ENCODE data around the gene CECR2.

CECR2 gene

DNA sequence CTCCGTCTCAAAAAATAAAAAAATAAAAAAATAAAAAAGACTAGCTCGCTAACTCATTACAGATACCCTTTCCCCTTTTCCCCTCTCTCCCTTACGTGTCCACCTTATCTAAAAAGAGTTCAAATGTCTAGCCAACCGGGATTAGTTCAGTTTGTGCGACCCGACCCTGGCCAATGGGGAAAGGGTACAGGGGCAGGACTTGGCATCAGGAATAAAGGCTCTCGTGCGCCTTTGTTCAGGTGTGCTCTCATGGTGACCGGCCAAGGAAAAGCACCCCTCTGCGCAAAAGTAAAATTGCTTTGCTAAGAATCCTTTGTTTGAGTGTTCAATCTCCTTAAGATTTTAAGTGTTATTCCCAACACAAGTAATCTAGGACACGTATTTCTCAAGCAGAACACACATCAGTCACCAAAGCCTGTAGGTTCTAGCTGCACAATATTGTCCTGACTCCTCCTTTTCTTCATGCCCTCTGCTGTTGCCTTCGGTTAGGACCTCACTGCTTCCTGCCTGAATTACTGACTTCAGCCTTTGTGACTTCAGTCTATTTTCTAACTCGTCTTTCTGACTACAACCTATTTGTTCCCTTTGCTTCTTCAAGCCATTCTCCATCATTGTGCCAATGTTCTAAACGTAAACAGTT, 20.7 kb upstream of the CECR2 start:
- no peak overlapping the region for H3K27ac Mint-ChIP-seq
- no peaks in the 10 kb centered on the region for H3K9me3 Mint-ChIP-seq
- H3K4me3 Mint-ChIP-seq: no peak overlapping the region
- peaks cover 2% of the 10 kb centered on the region for H3K27me3 Mint-ChIP-seq (ENCODE audit: low read depth)
- no peaks in the 10 kb centered on the region for H3K36me3 Mint-ChIP-seq (ENCODE audit: low read depth)
- H3K4me1 Mint-ChIP-seq (ENCODE audit: low read depth): peaks cover 3% of the 10 kb centered on the region
- DNase-seq (ENCODE audit: low spot score): no peak

- peaks cover 2% of the 10 kb centered on the region for H3K27me3 Mint-ChIP-seq (ENCODE audit: low read depth)
- H3K4me3 Mint-ChIP-seq: no peak overlapping the region
- peaks cover 3% of the 10 kb centered on the region for H3K4me1 Mint-ChIP-seq (ENCODE audit: low read depth)
- no peak for DNase-seq (ENCODE audit: low spot score)
- no peaks in the 10 kb centered on the region for H3K36me3 Mint-ChIP-seq (ENCODE audit: low read depth)
- H3K27ac Mint-ChIP-seq: no peak overlapping the region
- no peaks in the 10 kb centered on the region for H3K9me3 Mint-ChIP-seq
These were observed 20.1 kb upstream of the CECR2 start for GRCh38 chr22:17349172-17349571.

DNA sequence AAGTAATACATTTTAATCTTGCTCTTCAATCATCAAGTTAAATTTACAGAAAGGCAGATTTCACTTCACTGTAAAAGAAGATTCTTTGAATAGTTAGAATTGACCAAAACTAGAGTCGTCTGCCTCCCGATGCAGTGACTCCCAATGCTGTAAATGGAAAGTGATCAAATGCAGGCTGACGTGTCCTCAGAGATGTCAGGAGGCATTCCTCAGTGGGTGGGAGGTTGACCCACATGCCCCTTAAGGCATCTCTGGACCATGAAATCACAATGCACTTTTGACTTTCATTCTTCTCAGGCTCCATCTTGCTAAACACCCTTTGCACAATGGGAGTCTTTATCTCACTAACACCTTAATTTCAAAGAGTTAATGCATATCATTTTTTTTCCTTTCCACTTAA, 19.0 kb upstream of the CECR2 start:
- no peaks in the 10 kb centered on the region for H3K36me3 Mint-ChIP-seq (ENCODE audit: low read depth)
- H3K9me3 Mint-ChIP-seq: no peaks in the 10 kb centered on the region
- H3K4me3 Mint-ChIP-seq: no peak overlapping the region
- H3K27me3 Mint-ChIP-seq (ENCODE audit: low read depth): peaks cover 2% of the 10 kb centered on the region
- peaks cover 3% of the 10 kb centered on the region for H3K4me1 Mint-ChIP-seq (ENCODE audit: low read depth)
- no peak for DNase-seq (ENCODE audit: low spot score)
- no peak overlapping the region for H3K27ac Mint-ChIP-seq

GRCh38 chr22:17352798-17353197, 16.5 kb upstream of the CECR2 start:
- peaks cover 2% of the 10 kb centered on the region for H3K27me3 Mint-ChIP-seq (ENCODE audit: low read depth)
- DNase-seq (ENCODE audit: low spot score): no peak
- H3K27ac Mint-ChIP-seq: no peak overlapping the region
- no peaks in the 10 kb centered on the region for H3K36me3 Mint-ChIP-seq (ENCODE audit: low read depth)
- H3K4me1 Mint-ChIP-seq (ENCODE audit: low read depth): peaks cover 3% of the 10 kb centered on the region
- no peak overlapping the region for H3K4me3 Mint-ChIP-seq
- H3K9me3 Mint-ChIP-seq: no peaks in the 10 kb centered on the region

DNA sequence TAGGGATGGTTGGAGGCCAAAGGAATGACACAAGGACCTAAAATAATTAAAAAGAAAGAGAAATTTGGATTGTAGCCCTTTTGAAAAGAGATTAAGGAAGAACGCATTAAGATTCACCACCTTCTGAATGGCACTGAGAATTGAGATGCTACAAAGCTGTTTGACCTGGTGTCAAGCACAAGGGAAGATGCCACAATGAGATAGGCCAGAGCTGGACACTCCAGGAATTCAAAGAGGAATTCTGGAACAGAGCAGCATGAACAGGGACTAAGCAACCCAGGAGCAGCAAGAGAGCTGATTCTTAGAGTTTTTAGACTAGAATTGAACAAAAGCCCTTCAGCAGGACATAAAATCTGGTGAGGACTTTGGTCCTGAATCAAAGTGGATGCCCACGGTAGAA, 11.6 kb upstream of the CECR2 start:
- Mint-ChIP-seq H3K27ac (no peak overlapping the region), H3K4me3 (no peak overlapping the region), H3K9me3 (no peaks in the 10 kb centered on the region), H3K36me3 (ENCODE audit: low read depth) (no peaks in the 10 kb centered on the region), H3K4me1 (ENCODE audit: low read depth) (no peaks in the 10 kb centered on the region), H3K27me3 (ENCODE audit: low read depth) (no peaks in the 10 kb centered on the region)
- DNase-seq (ENCODE audit: low spot score): no peak

DNA sequence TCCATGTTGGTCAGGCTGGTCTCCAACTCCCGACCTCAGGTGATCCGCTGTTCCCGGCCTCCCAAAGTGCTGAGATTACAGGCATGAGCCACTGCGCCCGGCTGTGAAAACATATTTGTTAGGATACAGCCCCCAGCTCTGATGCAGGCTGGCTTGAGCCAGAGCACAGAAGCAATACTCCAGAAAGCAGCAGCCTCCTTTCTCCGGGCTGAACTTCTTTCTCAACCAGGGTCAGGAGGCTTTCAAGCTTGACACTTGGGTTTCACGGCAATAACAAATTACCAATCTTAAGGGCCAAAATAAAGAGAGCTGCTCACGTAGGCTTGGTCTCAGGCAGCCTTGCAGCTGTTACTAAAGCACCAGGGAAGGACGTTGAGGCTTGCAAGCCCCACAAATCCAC, 10.8 kb upstream of the CECR2 start:
- no peak for DNase-seq (ENCODE audit: low spot score)
- Mint-ChIP-seq H3K9me3 (no peaks in the 10 kb centered on the region), H3K4me3 (no peak overlapping the region), H3K36me3 (ENCODE audit: low read depth) (no peaks in the 10 kb centered on the region), H3K27ac (no peak overlapping the region), H3K27me3 (ENCODE audit: low read depth) (no peaks in the 10 kb centered on the region), H3K4me1 (ENCODE audit: low read depth) (no peaks in the 10 kb centered on the region)

DNA sequence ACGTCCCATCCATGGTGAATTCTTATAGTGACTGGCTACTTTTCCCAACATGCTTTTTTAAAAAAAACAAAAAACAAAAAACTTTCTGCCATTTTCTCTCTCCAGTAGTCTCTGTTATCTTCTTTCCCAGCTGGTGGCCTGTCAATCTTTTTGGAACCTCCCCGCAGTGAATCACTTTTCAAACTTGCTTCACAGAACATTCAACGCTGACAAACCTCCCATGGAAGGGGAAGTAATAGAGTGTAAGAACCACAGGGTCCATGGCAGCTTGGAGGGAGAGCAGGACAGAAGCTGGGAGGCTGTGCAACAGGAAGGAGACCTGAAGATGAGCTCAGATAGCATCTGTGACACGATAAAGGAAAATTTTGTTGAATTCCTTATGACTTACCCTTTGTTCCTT, 9.8 kb upstream of the CECR2 start:
- H3K4me1 Mint-ChIP-seq (ENCODE audit: low read depth): no peaks in the 10 kb centered on the region
- no peaks in the 10 kb centered on the region for H3K9me3 Mint-ChIP-seq
- no peak for DNase-seq (ENCODE audit: low spot score)
- no peak overlapping the region for H3K27ac Mint-ChIP-seq
- H3K4me3 Mint-ChIP-seq: no peak overlapping the region
- H3K36me3 Mint-ChIP-seq (ENCODE audit: low read depth): no peaks in the 10 kb centered on the region
- no peaks in the 10 kb centered on the region for H3K27me3 Mint-ChIP-seq (ENCODE audit: low read depth)

- H3K27ac Mint-ChIP-seq: no peak overlapping the region
- H3K27me3 Mint-ChIP-seq (ENCODE audit: low read depth): peaks cover 39% of the 10 kb centered on the region
- DNase-seq (ENCODE audit: low spot score): no peak
- H3K4me1 Mint-ChIP-seq (ENCODE audit: low read depth): peaks cover 14% of the 10 kb centered on the region
- H3K4me3 Mint-ChIP-seq: no peak overlapping the region
- H3K9me3 Mint-ChIP-seq: no peaks in the 10 kb centered on the region
- H3K36me3 Mint-ChIP-seq (ENCODE audit: low read depth): no peaks in the 10 kb centered on the region
These were observed 2.9 kb upstream of the CECR2 start for GRCh38 chr22:17366329-17366728.

DNA sequence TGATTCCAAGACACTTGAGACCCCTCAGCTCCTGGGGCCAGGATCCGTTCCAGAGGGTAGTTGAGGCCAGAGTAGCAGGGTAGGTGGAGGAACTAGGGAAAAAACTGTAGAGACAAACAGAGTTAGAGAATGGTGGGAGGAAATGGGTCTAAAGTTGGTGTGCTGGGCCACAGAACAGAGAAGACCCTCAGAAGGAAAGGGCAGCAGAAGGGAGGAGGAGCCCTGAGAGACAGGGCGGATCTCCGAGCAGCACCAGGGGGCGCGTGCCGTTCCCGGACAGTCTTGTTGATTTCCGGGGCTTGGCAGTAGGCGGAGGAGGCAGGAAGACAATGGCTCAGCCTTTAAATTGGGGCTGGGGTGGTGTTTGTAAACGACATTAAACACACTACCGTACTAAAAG, 2.4 kb upstream of the CECR2 start:
- Mint-ChIP-seq H3K4me3 (peak overlapping the region; percentile 41), H3K27me3 (ENCODE audit: low read depth) (peaks cover 44% of the 10 kb centered on the region), H3K4me1 (ENCODE audit: low read depth) (peaks cover 14% of the 10 kb centered on the region), H3K27ac (no peak overlapping the region), H3K36me3 (ENCODE audit: low read depth) (no peaks in the 10 kb centered on the region), H3K9me3 (no peaks in the 10 kb centered on the region)
- DNase-seq (ENCODE audit: low spot score): peak; percentile 17

DNA sequence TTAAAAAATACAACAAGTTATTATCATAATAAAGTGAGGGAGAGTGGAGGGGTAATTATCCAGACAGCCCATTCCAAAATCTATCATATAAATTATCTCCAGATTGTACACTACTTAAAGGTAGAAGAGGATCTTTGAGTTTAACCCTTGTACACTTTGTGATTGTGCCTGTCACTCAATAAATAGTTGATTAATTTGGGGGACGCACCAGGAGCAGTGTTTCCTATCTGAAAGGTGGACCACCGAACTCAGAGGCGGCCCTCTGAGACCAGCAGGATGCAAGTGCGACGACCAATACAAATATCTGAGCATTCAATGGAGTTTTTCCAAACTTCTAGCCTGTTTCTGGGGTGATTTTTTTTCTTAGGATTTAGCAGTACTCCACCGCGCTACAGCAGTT, 1.1 kb upstream of the CECR2 start:
- Mint-ChIP-seq H3K9me3 (no peaks in the 10 kb centered on the region), H3K4me1 (ENCODE audit: low read depth) (peaks cover 14% of the 10 kb centered on the region), H3K4me3 (peak overlapping the region; percentile 74), H3K36me3 (ENCODE audit: low read depth) (no peaks in the 10 kb centered on the region), H3K27ac (peak overlapping the region; percentile 15), H3K27me3 (ENCODE audit: low read depth) (peaks cover 48% of the 10 kb centered on the region)
- no peak for DNase-seq (ENCODE audit: low spot score)

DNA sequence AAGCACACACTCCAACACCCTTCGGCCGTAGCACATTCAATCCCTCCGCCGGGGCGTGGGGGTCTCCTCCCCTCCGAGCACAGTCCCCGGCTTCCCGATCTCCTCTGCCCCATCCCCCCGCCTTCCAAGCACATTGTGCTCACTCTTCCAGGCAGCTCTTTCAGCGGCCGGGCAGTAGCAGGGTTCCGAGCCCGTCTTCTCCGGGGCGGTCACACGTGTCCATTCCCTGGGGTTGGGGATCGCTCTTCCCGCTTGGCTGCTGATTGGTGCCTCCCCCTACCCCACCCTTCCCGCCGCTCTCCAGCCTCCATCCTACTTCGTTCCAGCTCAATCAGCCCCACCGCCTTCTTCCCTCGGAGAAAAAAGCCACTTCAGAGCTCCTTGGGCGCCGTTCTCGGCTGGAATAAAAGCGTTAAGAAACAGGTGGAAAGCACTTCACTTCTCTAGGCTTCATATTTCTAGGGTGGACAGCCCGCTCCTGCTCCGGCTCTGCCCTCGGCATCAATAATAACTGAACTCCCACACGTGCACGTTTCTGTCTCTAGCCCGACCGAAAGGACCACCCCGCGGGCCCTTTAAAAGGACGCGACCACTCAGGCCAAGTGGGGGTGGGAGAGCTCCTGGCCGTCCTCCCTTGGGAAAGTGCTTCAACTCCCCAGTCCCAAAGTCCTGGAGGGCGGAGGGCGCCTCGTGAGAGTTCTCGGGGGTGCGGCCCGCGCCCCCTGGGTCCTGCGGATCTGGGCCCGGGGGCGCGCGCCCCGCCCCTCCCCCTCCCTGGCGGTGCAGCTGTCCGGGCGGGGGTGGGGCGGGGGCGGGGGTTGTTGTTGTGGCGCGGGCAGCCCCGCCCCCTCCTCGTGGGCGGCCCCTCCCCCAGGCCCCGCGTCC, 464 bp upstream of the CECR2 start:
- no peaks in the 10 kb centered on the region for H3K36me3 Mint-ChIP-seq (ENCODE audit: low read depth)
- H3K4me3 Mint-ChIP-seq: peak overlapping the region; percentile 74
- H3K27ac Mint-ChIP-seq: peak overlapping the region; percentile 15
- DNase-seq (ENCODE audit: low spot score): no peak
- H3K27me3 Mint-ChIP-seq (ENCODE audit: low read depth): peaks cover 53% of the 10 kb centered on the region
- H3K9me3 Mint-ChIP-seq: no peaks in the 10 kb centered on the region
- peaks cover 14% of the 10 kb centered on the region for H3K4me1 Mint-ChIP-seq (ENCODE audit: low read depth)

GRCh38 chr22:17370026-17370765, 936 bp downstream of the CECR2 start:
- Mint-ChIP-seq H3K4me1 (ENCODE audit: low read depth) (peaks cover 14% of the 10 kb centered on the region), H3K36me3 (ENCODE audit: low read depth) (no peaks in the 10 kb centered on the region), H3K4me3 (no peak overlapping the region), H3K9me3 (no peaks in the 10 kb centered on the region), H3K27me3 (ENCODE audit: low read depth) (peaks cover 58% of the 10 kb centered on the region), H3K27ac (no peak overlapping the region)
- no peak for DNase-seq (ENCODE audit: low spot score)

DNA sequence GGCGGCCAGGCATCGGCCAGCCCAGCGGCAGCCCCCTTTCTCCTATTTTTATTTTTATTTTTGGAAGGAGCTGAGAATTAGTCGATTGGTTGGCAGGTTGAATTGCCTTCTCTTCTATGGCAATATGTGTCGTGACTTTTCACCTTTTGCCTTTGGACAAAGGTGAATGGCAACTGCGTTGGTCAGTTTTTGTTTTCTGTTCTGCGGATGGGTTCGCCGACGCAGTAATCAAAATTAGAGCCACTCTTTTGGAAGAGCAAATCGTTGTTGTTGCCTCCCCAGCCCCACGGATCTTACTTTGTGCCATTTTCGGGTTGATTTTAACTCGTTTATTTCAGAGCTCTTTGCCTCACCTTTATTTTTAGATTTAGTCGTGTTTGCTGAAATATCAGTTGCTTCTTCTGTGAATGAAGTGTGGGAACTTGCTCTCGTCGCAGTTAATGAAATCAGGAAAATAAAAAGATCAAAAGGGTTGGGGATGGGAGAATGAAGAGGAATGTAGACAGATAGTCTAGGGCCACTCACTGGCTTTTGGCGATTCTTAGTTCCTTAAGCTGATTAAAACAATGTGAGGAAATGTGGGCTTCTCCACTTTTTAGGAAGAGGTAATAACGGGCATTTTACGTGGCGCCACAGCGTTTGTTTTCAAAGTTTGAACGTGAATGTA, 1.6 kb downstream of the CECR2 start:
- Mint-ChIP-seq H3K9me3 (no peaks in the 10 kb centered on the region), H3K4me1 (ENCODE audit: low read depth) (peaks cover 14% of the 10 kb centered on the region), H3K36me3 (ENCODE audit: low read depth) (no peaks in the 10 kb centered on the region), H3K27me3 (ENCODE audit: low read depth) (peaks cover 54% of the 10 kb centered on the region), H3K27ac (no peak overlapping the region), H3K4me3 (peak overlapping the region; percentile 27)
- no peak for DNase-seq (ENCODE audit: low spot score)

DNA sequence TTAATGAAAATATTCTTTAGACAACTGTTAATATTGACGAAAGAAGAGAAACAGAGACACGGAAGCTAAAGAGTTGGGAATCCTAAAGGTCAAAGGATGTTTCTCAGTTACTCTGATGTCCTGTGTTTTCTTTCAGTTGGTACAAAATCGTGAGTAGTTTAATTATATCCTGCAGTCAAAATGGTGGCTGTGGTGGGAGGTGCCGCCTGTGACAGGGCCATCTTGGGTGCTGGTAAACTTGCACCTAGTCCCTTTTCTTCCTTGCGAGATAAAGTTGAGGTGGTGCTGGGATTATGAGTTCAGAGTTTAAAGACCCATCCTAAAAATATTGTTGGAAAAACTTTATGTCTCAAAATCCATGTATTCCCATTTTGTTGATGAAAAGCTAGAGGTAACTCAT, 2.2 kb downstream of the CECR2 start:
- H3K27ac Mint-ChIP-seq: no peak overlapping the region
- H3K27me3 Mint-ChIP-seq (ENCODE audit: low read depth): peaks cover 50% of the 10 kb centered on the region
- H3K4me3 Mint-ChIP-seq: no peak overlapping the region

More for the DNA sequence above, 2.2 kb downstream of the CECR2 start:
- Mint-ChIP-seq H3K36me3 (ENCODE audit: low read depth) (no peaks in the 10 kb centered on the region), H3K9me3 (no peaks in the 10 kb centered on the region), H3K4me1 (ENCODE audit: low read depth) (peaks cover 14% of the 10 kb centered on the region)
- no peak for DNase-seq (ENCODE audit: low spot score)
